Nephron (organoid): ENCODE measurements around the gene DPP6.

Source experiments
- H3K27ac Mint-ChIP-seq, 3 experiments: 2 replicates each; pipeline ENCODE4 v1.8.0; 2020; ENCODE audit warnings: mixed read lengths in 3 of 3, mild to moderate bottlenecking in 2 of 3, moderate library complexity in 1 of 3
- H3K27me3 Mint-ChIP-seq: 2 replicates; pipeline ENCODE4 v1.8.0; 2021; ENCODE audit warnings: low read depth, mild to moderate bottlenecking, moderate library complexity, mixed read lengths
- H3K36me3 Mint-ChIP-seq: 2 replicates; pipeline ENCODE4 v1.8.0; 2020; ENCODE audit warnings: low read depth, mixed read lengths
- H3K4me1 Mint-ChIP-seq: 2 replicates; pipeline ENCODE4 v1.8.0; 2020; ENCODE audit warnings: mixed read lengths
- H3K4me3 Mint-ChIP-seq, 3 experiments: 2 replicates each; pipeline ENCODE4 v1.8.0; 2020; ENCODE audit warnings: mild to moderate bottlenecking in 3 of 3, mixed read lengths in 3 of 3, moderate library complexity in 2 of 3
- H3K9me3 Mint-ChIP-seq: 2 replicates; pipeline ENCODE4 v1.8.0; 2020; ENCODE audit warnings: mixed read lengths
- CTCF ChIP-seq, 3 experiments: fragments of 200-600 bp; sonication (generic); IDR thresholded peaks; one replicate each; pipeline ENCODE4 v1.5.0; 2021; ENCODE audit warnings: antibody characterized with exemption in 3 of 3; ENCODE audit not compliant: unreplicated experiment in 3 of 3

The DPP6 gene

GRCh38 chr7:154907651-154908620, 855.7 kb downstream of the DPP6 start:
- H3K9me3 Mint-ChIP-seq: peaks cover 10% of the 10 kb centered on the region
- H3K36me3 Mint-ChIP-seq: no peaks in the 10 kb centered on the region
- H3K27ac Mint-ChIP-seq: no peak overlapping the region
- H3K4me1 Mint-ChIP-seq: peaks cover 3% of the 10 kb centered on the region
- no peak for TF ChIP-seq CTCF (IDR thresholded peaks at IDR 0.05; ENCODE audit: unreplicated experiment in 3 of 3)
- no peak overlapping the region for H3K4me3 Mint-ChIP-seq
- peaks cover 30% of the 10 kb centered on the region for H3K27me3 Mint-ChIP-seq

GRCh38 chr7:154909241-154910105, 857.3 kb downstream of the DPP6 start:
- Mint-ChIP-seq H3K9me3 (peaks cover 10% of the 10 kb centered on the region), H3K27me3 (peaks cover 39% of the 10 kb centered on the region), H3K4me1 (peaks cover 8% of the 10 kb centered on the region), H3K27ac (no peak overlapping the region), H3K36me3 (no peaks in the 10 kb centered on the region), H3K4me3 (no peak overlapping the region)
- no peak for TF ChIP-seq CTCF (IDR thresholded peaks at IDR 0.05; ENCODE audit: unreplicated experiment in 3 of 3)

GRCh38 chr7:154910125-154910524, 857.9 kb downstream of the DPP6 start:
- TF ChIP-seq CTCF (IDR thresholded peaks at IDR 0.05; ENCODE audit: unreplicated experiment in 3 of 3): no peak
- no peak overlapping the region for H3K4me3 Mint-ChIP-seq
- H3K27me3 Mint-ChIP-seq: peaks cover 34% of the 10 kb centered on the region
- peaks cover 10% of the 10 kb centered on the region for H3K9me3 Mint-ChIP-seq
- no peak overlapping the region for H3K27ac Mint-ChIP-seq
- H3K4me1 Mint-ChIP-seq: peaks cover 8% of the 10 kb centered on the region
- no peaks in the 10 kb centered on the region for H3K36me3 Mint-ChIP-seq

- TF ChIP-seq CTCF (IDR thresholded peaks at IDR 0.05; ENCODE audit: unreplicated experiment in 3 of 3): no peak
Measured at GRCh38 chr7:154910977-154911376, 858.8 kb downstream of the DPP6 start.

GRCh38 chr7:154911411-154911810, 859.2 kb downstream of the DPP6 start:
- peaks cover 8% of the 10 kb centered on the region for H3K4me1 Mint-ChIP-seq
- H3K27me3 Mint-ChIP-seq: peaks cover 29% of the 10 kb centered on the region
- H3K36me3 Mint-ChIP-seq: no peaks in the 10 kb centered on the region
- TF ChIP-seq CTCF (IDR thresholded peaks at IDR 0.05; ENCODE audit: unreplicated experiment in 3 of 3): no peak
- no peak overlapping the region for H3K27ac Mint-ChIP-seq
- peaks cover 10% of the 10 kb centered on the region for H3K9me3 Mint-ChIP-seq
- H3K4me3 Mint-ChIP-seq: no peak overlapping the region

More at GRCh38 chr7:154910977-154911376, 858.8 kb downstream of the DPP6 start:
- Mint-ChIP-seq H3K4me3 (no peak overlapping the region), H3K9me3 (peaks cover 10% of the 10 kb centered on the region), H3K36me3 (no peaks in the 10 kb centered on the region), H3K27me3 (peaks cover 29% of the 10 kb centered on the region), H3K27ac (no peak overlapping the region), H3K4me1 (peaks cover 8% of the 10 kb centered on the region)
